Gastrocnemius medialis (tissue), 4 donors: Measurements from ENCODE around the gene MAN1C1.

Experiments used
- CTCF ChIP-seq, 5 experiments: fragments of 450-650 bp in 3 of 5; fragments of 200-600 bp in 2 of 5; sonication (generic) in 2 of 5; IDR thresholded peaks in 4 of 5; conservative IDR thresholded peaks in 1 of 5; 1 replicate in 4 of 5; 2 replicates in 1 of 5; pipeline ENCODE4 v1.5.1; 2016 to 2019; ENCODE audit warnings: antibody characterized with exemption in 5 of 5, mild to moderate bottlenecking in 3 of 5, moderate library complexity in 3 of 5
- POLR2A ChIP-seq, 2 donors: fragments of 450-650 bp; IDR thresholded peaks; one replicate each; pipeline ENCODE4 v1.6.1; 2017; ENCODE audit warnings: antibody characterized with exemption in 2 of 2, mild to moderate bottlenecking in 2 of 2, moderate library complexity in 2 of 2

- TF ChIP-seq CTCF (IDR thresholded peaks at IDR 0.05 in 4 of 5, conservative IDR thresholded peaks at IDR 0.05 in 1 of 5) (no peak), POLR2A (IDR thresholded peaks at IDR 0.05) (no peak)
Observed at GRCh38 chr1:25673962-25674806, 57.6 kb downstream of the MAN1C1 start.
